H1 (cell line): Measurements from ENCODE around the gene UFC1. TPM values are rescaled to one million over a fixed set of nuclear protein-coding genes. Genes with fewer than 3 reads are reported as not detected.

Experiments used
- ATF2 ChIP-seq: IDR thresholded peaks from 2 replicates; pipeline ENCODE4 v1.6.1; 2012; ENCODE audit warnings: low read length, inconsistent platforms
- ATF3 ChIP-seq: IDR thresholded peaks from 2 replicates; pipeline ENCODE4 v1.6.1; 2011; ENCODE audit warnings: low read depth, mild to moderate bottlenecking, low read length; ENCODE audit not compliant: insufficient read depth
- CEBPB ChIP-seq: IDR thresholded peaks from 2 replicates; pipeline ENCODE4 v1.6.1; 2012; ENCODE audit warnings: low read depth, low read length
- CREB1 ChIP-seq: IDR thresholded peaks from 2 replicates; pipeline ENCODE4 v1.6.1; 2012; ENCODE audit warnings: inconsistent platforms
- CTCF ChIP-seq, 3 experiments: IDR thresholded peaks; 1 replicate in 2 of 3; 2 replicates in 1 of 3; pipeline versions ENCODE4 v1.5.1 to v1.6.1; 2011; ENCODE audit warnings: low read length in 3 of 3, mild to moderate bottlenecking in 3 of 3, inconsistent platforms in 2 of 3, low read depth in 1 of 3, moderate library complexity in 1 of 3; ENCODE audit not compliant: insufficient read depth in 1 of 3; ENCODE audit errors: control extremely low read depth in 1 of 3
- EGR1 ChIP-seq: IDR thresholded peaks from 2 replicates; pipeline ENCODE4 v1.6.1; 2011; ENCODE audit warnings: low read depth, low read length, borderline replicate concordance
- FOSL1 ChIP-seq: IDR thresholded peaks from 2 replicates; pipeline ENCODE4 v1.6.1; 2011; ENCODE audit warnings: mild to moderate bottlenecking, low read depth, low read length, moderate library complexity; ENCODE audit not compliant: insufficient read depth
- HDAC6 ChIP-seq: IDR thresholded peaks from one replicate; pipeline ENCODE4 v1.7.1; 2012; ENCODE audit warnings: low read depth, mild to moderate bottlenecking, inconsistent platforms, low read length, moderate library complexity
- KDM1A ChIP-seq: fragments of 200-600, 300-600 bp; sonication (generic); IDR thresholded peaks from 2 replicates; pipeline ENCODE4 v1.7.1; 2016; ENCODE audit warnings: mild to moderate bottlenecking, low read length, borderline replicate concordance
- PHF8 ChIP-seq: fragments of 200-600 bp; sonication (generic); conservative IDR thresholded peaks from 2 replicates; pipeline ENCODE4 v1.7.1; 2012; ENCODE audit warnings: low read depth, mild to moderate bottlenecking, inconsistent platforms, low read length, moderate library complexity
- POLR2AphosphoS5 ChIP-seq: IDR thresholded peaks from 2 replicates; pipeline ENCODE4 v1.6.1; 2011; ENCODE audit warnings: low read depth, low read length
- POU5F1 ChIP-seq: IDR thresholded peaks from 2 replicates; pipeline ENCODE4 v1.6.1; 2011; ENCODE audit warnings: low read depth, mild to moderate bottlenecking, low read length, moderate library complexity
- RAD21 ChIP-seq, 2 experiments: IDR thresholded peaks in 1 of 2; conservative IDR thresholded peaks in 1 of 2; 2 replicates each; pipeline ENCODE4 v1.6.1; 2011; ENCODE audit warnings: low read depth in 2 of 2, low read length in 2 of 2, improper control_type of control experiment in 1 of 2, inconsistent platforms in 1 of 2, mild to moderate bottlenecking in 1 of 2, moderate library complexity in 1 of 2
- RBBP5 ChIP-seq: IDR thresholded peaks from 2 replicates; pipeline ENCODE4 v1.7.1; 2012; ENCODE audit warnings: low read depth, mild to moderate bottlenecking, inconsistent platforms, low read length, moderate library complexity, borderline replicate concordance
- SP2 ChIP-seq: IDR thresholded peaks from 2 replicates; pipeline ENCODE4 v1.6.1; 2012; ENCODE audit warnings: mild to moderate bottlenecking, low read length, inconsistent platforms
- TAF1 ChIP-seq: IDR thresholded peaks from 2 replicates; pipeline ENCODE4 v1.6.1; 2011; ENCODE audit warnings: mild to moderate bottlenecking, low read depth, low read length
- YY1 ChIP-seq: IDR thresholded peaks from 2 replicates; pipeline ENCODE4 v1.6.1; 2011; ENCODE audit warnings: low read depth, mild to moderate bottlenecking, low read length
- polyA plus RNA-seq, 7 experiments: library from polyadenylated mRNA; depleted of rRNA in 3 of 7; stranded (reverse) in 5 of 7; unstranded in 2 of 7; fragments of >200 nt in 5 of 7; fragments of 200-250 nt in 2 of 7; gene quantifications; 1 replicate in 5 of 7; 2 replicates in 1 of 7; 4 replicates in 1 of 7; pipeline versions ENCODE4 v1.2.1 to v1.2.3, GENCODE V29; 2011 to 2013; ENCODE audit warnings: missing spikeins in 2 of 7, mixed read lengths in 2 of 7
- total RNA-seq: library from RNA; stranded (reverse); fragmentation: NEBNext Ultra II Directional; extraction: Animal tissue kit (Norgen Biotek cat#: 25700); gene quantifications from 2 replicates; pipeline ENCODE4 v1.2.1, GENCODE V29; 2021
- TF ChIP-seq, protein P1 (sequence below): IDR thresholded peaks from 2 replicates; pipeline ENCODE4 v1.6.1; 2012; ENCODE audit warnings: inconsistent platforms

UFC1 gene
- total and polyA plus RNA-seq, 2 of the 8 experiments (the other 6 are each of a cell fraction or from before 2014, with no cell fraction given) = 67.8 to 102 TPM

DNA sequence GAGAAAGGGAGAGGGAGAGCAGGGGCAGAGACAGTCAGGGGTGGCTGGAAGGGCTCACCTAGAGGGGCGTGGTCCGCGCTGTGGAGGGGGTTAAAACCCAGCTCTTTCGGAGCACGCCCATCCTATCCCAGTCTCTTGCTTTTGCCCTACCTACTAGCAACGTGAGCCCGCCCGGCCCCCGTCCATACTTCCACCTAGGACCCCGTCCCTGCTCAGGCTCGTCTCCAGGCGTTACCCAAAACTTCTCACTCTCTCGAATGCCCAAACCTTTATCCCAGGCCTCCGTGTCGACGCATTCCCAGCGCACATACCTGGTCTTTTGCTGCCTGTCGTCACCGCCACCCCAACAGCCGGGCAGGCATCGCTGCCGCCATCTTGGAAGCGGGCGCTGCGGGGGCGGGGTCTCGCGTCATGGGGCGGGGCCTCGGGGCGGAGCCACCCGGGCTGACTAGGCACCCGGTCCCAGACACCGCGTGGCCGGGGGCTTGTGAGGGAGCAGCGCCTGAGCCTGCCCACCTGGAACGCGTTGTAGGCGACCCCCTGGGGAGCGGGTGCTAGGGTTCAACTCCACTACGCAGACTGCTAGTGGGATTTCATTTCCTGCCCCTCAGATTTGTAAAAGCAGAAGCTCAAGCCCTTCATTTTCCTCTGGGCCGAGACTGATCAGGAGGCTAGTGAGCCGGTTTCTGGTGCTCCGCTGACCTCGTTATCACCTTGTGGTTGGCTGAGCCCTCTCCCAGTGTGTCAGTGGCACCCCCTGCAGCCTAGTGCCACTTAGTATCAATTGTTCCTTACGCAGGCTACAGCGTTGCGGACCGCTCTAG, 23.5 kb downstream of the UFC1 start, which contains the start of gene B4GALT3 (continued):
- TF ChIP-seq CREB1 (peak; percentile 86), YY1 (peak; percentile 99), CTCF (IDR thresholded peaks at IDR 0.05; ENCODE audit: control extremely low read depth in 1 of 3, insufficient read depth in 1 of 3, low read depth in 1 of 3, low read length in 3 of 3) (peak; percentile 32 to 40 (median 38); a peak in 3 of 4 replicates), CEBPB (no peak), TAF1 (peak; percentile 89), RBBP5 (0 out of 2 replicates have a peak, but pooled peaks have one; percentile 25), FOSL1 (no peak), EGR1 (peak; percentile 67; the same call in 1 of the 2 replicates), POU5F1 (no peak), PHF8 (peak; percentile 99), SP2 (no peak), ATF2 (peak; percentile 59; the same call in 1 of the 2 replicates), POLR2AphosphoS5 (peak; percentile 93), RAD21 (IDR thresholded peaks at IDR 0.05 in 1 of 2, conservative IDR thresholded peaks at IDR 0.05 in 1 of 2; ENCODE audit: low read depth in 2 of 2, low read length in 2 of 2) (peak in 1 of 2 experiments; percentile 23; a peak in 2 of 4 replicates), KDM1A (0 out of 2 replicates have a peak, but pooled peaks have one; percentile 33), ATF3 (no peak), HDAC6 (no peak)
- TF ChIP-seq, protein P1, sequence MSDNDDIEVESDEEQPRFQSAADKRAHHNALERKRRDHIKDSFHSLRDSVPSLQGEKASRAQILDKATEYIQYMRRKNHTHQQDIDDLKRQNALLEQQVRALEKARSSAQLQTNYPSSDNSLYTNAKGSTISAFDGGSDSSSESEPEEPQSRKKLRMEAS = peak; percentile 90
